GM06990 (cell line): Measurements from ENCODE around the gene HHIPL1.

Source experiments
- DNase-seq: peaks from one replicate; pipeline ENCODE4 v3.0.0-alpha.2; 2011; ENCODE audit not compliant: insufficient read length; ENCODE audit errors: extremely low read depth
- H3K27me3 ChIP-seq: replicated peaks from 2 replicates; pipeline ENCODE4 v1.6.0; 2011; ENCODE audit warnings: low read length; ENCODE audit not compliant: control insufficient read depth, insufficient read depth
- H3K36me3 ChIP-seq: 2 replicates; pipeline ENCODE4 v1.5.1; 2011; ENCODE audit warnings: low read length; ENCODE audit not compliant: control insufficient read depth, insufficient read depth
- H3K4me3 ChIP-seq: replicated peaks from 2 replicates; pipeline ENCODE4 v1.5.1; 2011; ENCODE audit warnings: low read depth, mild to moderate bottlenecking, control low read depth, low read length
- CTCF ChIP-seq: IDR thresholded peaks from 2 replicates; pipeline ENCODE4 v1.5.1; 2011; ENCODE audit warnings: low read length, control low read depth, mild to moderate bottlenecking, inconsistent platforms; ENCODE audit not compliant: insufficient read depth, poor library complexity, severe bottlenecking

Gene HHIPL1

GRCh38 chr14:99598774-99599173 lies 46.2 kb upstream of the HHIPL1 start:
- TF ChIP-seq CTCF: no peak
- no peaks in the 10 kb centered on the region for H3K27me3 ChIP-seq
- H3K4me3 ChIP-seq: no peak overlapping the region
- DNase-seq: no peak
- H3K36me3 ChIP-seq: no peaks in the 10 kb centered on the region

GRCh38 chr14:99599393-99599792 lies 45.5 kb upstream of the HHIPL1 start:
- TF ChIP-seq CTCF: no peak

GRCh38 chr14:99600232-99600888 lies 44.6 kb upstream of the HHIPL1 start:
- no peak overlapping the region for H3K4me3 ChIP-seq
- no peaks in the 10 kb centered on the region for H3K36me3 ChIP-seq
- TF ChIP-seq CTCF: no peak
- DNase-seq: no peak
- H3K27me3 ChIP-seq: no peaks in the 10 kb centered on the region

More at GRCh38 chr14:99599393-99599792, 45.5 kb upstream of the HHIPL1 start:
- Histone ChIP-seq H3K4me3 (no peak overlapping the region), H3K36me3 (no peaks in the 10 kb centered on the region), H3K27me3 (no peaks in the 10 kb centered on the region)
- DNase-seq: no peak

- DNase-seq: no peak
- no peaks in the 10 kb centered on the region for H3K27me3 ChIP-seq
- H3K4me3 ChIP-seq: no peak overlapping the region
- no peak for TF ChIP-seq CTCF
- H3K36me3 ChIP-seq: no peaks in the 10 kb centered on the region
Measured at GRCh38 chr14:99601361-99601831, 43.5 kb upstream of the HHIPL1 start.

GRCh38 chr14:99602054-99602787 lies 42.7 kb upstream of the HHIPL1 start:
- H3K4me3 ChIP-seq: no peak overlapping the region
- TF ChIP-seq CTCF: no peak
- H3K36me3 ChIP-seq: no peaks in the 10 kb centered on the region
- DNase-seq: no peak
- no peaks in the 10 kb centered on the region for H3K27me3 ChIP-seq
